ENCODE measurements around the gene ARID4B.

- no peak for TF ChIP-seq CTCF (conservative IDR thresholded peaks at IDR 0.05 in 1 of 2, IDR thresholded peaks at IDR 0.05 in 1 of 2; ENCODE audit: low read depth in 1 of 2, low read length in 2 of 2)
- TF ChIP-seq EZH2 (IDR thresholded peaks at IDR 0.05; ENCODE audit: low read length, missing control alignments), result no peak
Measured at GRCh38 chr1:235324296-235324695, 3.7 kb downstream of the ARID4B start.
